Limb (tissue), 2 donors: ENCODE results near the gene ZNF277.
"Not testable (repeated sequence)": the region's sequence is repeated elsewhere in the genome, so short reads cannot be mapped to it uniquely, and the experiment has no call there.

Experiments used
- DNase-seq, 2 donors: peaks; one replicate each; pipeline ENCODE4 v3.0.0-alpha.2; 2016; ENCODE audit errors: extremely low spot score in 2 of 2

The ZNF277 gene

DNA sequence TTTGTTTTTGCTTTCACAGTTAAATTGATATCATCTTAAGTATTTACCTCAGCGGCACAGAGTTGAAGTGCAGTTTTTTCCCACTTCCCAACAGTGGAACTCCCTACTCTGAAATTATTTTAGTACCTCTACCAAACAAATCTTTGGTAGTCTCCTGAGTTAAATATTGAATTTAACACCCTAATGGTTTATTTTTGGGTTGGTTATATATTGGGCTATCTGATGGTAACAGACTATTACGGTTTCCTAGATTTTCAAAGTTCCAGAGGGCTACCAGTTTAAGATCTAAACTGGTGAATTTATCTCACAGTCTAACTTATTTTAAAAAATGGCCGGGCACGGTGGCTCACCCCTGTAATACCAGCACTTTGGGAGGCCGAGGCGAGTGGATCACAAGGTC lies 1.3 kb downstream of the ZNF277 start:
- DNase-seq: no peak

DNA sequence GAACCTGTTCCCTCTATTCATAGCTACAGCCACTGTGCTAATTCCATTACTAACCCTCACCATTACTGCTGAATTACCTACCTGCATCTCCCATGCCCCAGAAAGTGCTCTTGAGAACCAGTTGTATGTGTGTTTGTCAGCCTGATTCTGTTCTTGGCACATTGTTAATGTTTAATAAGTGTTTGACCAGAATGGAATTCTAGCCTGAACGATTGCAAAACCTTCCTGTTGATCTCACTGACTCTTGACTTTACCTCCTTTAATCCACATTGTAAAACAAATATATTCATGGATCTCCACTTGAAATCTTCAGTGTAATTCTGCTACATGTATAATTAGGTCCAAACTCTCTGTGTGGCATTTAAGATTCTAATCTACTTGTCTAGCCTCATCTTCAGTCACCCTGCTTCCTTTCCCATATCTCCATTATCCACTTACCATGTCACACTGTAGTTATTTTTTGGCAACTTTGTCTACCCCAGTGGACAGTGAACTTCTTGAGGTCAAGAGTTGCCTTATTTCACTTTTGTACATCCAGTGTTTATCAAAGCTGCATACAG lies 4.9 kb downstream of the ZNF277 start:
- no peak for DNase-seq

DNA sequence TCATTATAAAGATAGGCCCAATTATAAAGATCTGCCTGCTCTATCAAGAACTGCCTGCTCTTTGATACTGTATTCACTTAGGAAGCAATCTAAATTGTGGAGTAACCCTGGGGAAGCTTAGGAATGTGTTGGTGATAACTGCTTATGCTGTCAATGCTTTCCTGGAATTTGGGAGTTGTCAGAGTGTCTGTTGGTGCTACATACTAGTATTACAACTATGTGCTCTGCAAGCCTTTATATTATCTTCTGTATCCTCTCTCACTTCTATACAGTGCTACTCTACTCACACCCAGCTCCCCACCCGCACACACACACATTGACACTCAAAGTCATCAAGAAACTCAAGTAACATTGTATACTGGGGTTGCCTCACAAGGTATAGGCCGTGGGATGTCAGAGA lies 6.1 kb downstream of the ZNF277 start:
- DNase-seq: no peak

DNA sequence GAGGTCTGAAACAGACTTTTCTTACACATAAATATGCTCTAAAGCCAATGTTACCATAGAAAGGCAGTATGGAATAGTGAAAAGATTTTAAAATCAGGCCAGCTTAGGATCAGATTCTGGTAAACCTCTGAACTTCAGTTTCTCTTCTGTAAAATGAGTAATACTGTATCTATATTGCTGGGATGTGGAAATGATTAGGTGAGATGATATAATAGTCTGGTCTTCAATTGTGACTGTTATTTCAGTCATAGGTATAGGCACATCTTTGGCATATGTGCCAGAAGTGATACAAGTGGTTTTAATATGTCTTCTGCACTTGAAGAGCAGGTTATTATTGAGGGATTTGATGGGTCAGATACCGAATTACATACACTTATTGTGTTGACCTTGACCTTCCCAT lies 7.2 kb downstream of the ZNF277 start:
- DNase-seq: no peak

DNA sequence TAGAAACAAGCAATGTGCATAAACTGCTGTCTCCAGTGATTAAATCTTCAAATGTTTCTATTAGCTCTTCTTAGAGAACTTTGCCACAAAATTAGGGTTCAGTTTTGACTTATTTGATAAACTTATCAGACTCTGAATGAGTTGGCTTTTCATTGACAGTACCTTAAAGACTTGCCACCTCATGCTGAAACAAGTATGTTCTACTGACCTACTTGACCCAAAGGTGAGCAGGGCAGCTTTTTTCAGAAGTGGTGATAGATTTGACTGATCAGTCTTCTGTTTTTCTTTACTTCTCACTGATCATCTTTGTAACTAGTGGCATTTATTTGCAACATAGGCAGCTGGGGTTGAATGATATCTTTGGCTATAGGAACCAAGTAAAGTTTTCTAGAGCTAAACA lies 7.8 kb downstream of the ZNF277 start:
- DNase-seq: no peak

DNA sequence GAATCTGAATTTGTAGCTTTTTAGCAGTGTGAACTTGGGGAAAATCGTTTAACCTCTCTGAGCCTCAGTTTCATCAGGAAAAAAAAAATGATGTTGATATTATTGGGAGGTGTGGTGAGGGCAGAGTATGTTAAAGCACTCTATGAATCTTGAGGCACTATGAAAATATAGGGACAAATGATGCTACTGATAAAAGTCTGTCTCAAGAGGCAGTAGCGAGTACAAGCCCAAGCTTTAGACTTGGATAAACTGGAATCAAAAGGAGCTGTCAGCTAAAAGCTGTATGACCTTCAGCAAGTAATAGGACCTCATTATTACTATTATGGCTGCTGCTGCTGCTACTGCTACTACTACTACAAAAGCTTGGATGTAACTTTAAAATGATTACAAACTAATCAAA lies 8.4 kb downstream of the ZNF277 start:
- no peak for DNase-seq

DNA sequence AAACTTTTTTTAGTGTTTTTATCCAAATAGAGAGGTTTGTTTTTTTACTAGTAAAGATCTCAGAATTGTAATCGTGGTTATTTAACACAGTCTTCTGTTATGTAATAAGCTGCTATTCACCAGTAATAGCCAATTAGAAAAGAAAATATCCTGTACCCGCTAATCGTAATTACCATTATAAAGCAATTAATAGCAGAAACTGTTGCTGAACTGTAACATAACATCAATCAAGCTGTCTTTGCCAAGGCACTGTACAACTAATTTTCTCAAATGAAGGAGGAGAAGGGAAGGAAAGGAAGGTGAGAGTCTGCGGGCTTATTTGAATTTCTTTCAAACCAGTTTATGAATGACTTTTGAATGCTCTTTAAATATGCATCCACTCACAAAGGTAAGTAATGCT lies 9.3 kb downstream of the ZNF277 start:
- DNase-seq: no peak

DNA sequence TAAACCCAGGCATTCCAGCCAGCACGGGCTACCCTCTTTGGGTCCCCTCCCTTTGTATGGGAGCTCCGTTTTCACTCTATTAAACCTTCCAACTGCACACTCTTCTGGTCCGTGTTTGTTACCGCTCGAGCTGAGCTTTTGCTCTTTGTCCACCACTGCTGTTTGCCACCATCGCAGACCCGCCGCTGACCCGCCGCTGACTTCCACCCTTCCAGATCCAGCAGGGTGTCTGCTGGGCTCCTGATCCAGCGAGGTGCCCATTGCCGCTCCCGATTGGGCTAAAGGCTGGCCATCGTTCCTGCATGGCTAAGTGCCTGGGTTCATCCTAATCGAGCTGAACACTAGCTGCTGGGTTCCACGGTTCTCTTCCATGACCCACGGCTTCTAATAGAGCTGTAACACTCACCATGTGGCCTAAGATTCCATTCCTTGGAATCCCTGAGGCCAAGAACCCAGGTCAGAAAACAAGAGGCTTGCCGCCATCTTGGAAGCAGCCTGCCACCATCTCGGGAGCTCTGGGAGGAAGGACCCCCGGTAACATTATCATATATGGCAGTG lies 14.5 kb downstream of the ZNF277 start:
- no peak for DNase-seq

DNA sequence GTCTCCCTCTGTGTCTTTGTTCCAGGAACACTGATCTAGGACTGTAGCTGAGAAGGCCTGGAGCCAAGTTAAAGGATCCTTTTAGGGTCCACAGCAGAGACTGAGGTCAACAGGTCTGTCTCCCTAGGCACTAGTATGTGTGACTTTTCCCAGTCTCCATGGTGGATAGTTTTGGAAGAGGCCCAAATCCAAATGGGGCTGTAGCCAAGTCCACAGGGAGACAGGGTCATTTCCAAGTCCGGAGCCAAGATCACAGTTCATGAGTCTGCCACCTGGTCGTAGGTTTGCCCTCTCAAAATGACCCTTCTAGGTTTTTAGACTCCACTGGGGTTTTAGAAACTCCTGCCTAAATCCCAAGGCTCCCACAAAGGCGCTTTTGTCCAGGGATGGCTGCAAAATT lies 16.8 kb downstream of the ZNF277 start:
- DNase-seq: no peak

DNA sequence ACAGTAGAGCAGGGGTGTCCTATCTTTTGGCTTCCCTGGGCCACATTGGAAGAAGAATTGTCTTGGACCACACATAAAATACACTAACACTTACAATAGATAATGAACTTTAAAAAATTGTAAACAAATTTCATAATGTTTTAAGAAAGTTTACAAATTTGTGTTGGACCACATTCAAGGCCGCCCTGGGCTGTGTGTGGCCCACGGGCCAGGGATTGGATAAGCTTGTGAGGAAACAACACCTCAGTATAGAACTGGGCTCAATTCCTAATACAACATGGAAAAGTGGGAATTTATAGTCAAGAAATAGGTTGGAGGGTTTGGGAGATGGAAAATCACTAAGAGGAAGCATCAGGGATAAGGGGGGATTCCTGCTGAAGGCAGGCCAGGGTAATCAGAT lies 17.7 kb downstream of the ZNF277 start:
- DNase-seq: no peak

DNA sequence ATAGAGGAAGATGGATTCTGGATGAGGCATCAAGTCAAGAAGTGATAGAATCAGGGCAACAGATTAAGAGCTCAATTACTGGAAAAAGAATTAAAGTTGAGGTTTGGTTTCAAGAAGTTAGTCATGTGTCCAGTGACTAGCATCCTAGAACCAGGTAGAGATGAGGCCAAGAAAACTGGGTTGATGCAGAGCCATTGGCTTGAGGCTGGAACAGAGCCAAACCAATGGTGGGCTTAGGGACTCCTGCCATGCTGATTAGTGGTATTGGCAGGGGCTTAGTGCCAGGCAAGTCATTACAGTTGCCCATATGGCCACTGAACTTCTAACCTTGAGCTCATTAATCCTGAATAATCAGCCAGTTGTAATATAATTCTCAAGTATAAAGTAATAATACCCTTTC lies 18.5 kb downstream of the ZNF277 start:
- DNase-seq: no peak

DNA sequence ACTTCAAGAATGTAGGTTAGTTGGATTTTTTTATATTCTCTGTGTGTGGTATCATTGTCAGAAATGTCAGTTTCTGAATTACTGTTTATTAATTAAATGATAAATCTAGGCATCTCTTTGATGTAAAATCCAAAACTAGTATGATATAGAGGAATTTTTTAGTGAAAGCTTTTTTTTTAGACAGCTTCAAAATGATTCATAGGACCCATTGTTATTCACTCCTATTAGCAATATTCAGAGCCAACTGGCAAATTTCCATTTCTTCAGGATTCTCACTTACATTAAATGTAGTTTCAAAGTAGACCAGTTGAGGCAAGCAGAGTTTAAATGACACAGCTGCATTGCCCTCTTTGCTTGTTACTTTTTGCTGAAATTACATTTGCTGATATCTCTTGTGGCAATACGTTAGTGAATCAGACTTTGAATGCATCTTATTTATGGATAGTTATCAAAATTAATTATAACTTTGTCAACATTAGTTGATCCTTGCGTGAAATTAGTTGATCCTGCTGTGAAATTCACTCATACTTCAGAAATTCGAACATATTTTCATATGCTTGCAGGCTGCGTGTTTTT lies 20.3 kb downstream of the ZNF277 start:
- DNase-seq: no peak

DNA sequence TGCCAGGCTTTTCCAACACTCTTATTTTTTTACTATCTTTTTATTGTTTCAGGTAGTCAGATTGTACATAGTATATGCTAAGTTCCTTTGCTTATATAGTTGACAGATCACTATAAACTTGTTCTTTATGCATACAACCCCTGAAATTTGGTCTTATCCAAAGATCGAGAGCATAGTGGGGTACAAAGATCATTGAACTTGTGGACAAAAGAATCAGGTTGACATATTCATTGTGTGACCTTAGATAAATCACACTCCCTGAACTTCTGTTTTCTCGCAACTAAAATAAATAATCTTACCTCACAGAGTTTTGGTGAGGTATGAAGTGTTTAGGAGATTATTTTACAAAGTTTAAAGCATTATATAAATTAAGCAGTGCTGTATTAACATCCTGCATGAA lies 22.1 kb downstream of the ZNF277 start:
- no peak for DNase-seq

DNA sequence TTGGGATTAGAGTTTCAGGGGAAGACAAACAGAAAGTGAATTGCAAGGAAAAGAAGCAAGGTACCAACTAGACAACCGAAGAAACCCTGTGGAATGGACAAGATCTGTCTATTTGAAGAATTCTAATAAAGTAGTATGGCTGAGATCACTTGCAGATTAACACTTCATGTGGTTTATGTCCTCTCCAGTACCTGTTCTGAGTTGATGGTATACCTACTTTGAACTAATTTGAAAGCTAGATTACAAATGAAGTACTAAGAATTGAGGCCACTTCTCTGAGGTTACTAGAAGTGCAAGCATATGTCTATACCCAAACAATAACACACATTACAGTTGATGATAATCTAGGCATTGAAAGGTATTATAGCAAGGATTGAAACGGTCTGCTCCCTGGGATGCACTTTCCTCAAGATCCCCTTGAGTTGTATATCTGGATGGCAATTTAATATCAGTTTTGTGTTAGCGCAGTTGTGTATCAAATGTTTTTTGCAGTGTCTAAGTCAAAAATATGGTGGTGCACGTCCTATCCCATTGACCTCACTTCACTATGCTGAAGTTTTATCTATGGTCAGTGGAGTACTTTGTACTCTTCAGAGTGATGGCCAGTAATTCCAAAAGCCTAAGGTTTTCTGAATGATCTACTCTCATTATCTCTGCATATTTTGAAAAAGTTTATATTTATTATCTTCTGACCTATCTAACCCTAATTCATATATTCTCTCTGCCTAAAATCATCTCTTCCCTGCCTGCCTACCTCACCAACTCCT lies 25.9 kb downstream of the ZNF277 start:
- DNase-seq: no peak

DNA sequence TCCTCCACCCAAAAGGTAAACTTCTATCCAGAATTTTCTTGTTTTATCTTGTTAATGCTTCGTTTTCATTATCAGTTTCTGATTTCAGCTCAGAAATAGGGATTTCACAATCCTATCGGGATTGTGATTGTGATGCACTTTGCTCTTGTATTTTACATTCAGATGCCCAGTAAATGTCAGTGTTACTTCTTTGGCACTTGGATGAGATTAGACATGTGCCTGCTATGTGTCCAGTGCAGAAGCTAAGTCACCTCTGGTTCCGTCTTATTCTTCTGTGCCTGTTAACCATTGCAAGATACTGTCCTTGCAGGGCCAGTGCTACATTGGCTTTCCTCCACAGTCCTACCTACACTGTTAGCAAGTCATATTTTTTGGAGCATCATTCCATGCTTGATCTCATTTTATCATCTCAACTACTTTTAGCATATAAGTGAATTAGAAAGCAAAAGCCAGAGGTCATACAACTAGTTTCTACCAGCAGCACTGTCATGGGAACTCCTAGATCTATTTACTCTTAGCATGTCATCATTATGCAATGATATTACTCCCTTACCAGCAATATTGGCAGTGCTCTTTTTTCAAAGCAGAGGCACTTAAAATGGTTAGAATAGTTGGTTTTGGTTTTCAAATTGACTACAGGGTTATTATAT lies 26.7 kb downstream of the ZNF277 start:
- no peak for DNase-seq

DNA sequence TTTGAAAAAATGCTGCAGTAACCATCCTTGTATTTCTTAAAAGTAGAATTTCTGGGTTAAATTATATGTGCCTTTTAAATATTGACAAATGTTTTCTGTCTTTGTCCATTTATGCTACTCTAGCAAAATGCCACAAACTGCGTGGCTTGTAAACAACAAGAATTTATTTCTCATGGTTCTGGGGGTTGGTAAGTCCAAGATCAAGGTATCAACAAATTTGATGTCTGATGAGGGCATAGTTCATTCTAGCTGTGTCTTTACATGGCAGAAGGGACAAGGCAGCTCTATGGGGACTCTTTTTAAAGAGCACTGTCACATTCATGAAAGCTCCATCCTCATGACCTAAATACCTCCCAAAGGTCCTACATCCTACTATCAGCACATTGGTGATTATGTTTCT lies 27.7 kb downstream of the ZNF277 start:
- DNase-seq: no peak

DNA sequence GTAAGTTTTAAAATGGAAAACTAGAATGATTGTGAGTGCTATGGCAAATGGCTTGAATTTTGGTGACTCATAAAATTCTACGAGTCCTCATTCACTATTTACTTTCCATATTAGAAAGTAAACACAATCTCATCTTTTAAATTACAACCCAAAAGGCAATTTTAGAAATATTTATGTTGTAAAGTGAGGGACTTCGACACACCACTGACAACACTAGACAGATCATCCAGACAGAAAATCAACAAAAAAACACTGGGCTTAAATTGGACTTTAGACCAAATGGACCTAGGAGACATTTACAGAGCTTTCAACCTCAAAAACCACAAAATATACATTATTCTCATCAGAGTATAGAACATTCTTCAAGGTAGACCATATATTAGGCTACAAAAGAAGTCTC lies 30.1 kb downstream of the ZNF277 start:
- DNase-seq: no peak

DNA sequence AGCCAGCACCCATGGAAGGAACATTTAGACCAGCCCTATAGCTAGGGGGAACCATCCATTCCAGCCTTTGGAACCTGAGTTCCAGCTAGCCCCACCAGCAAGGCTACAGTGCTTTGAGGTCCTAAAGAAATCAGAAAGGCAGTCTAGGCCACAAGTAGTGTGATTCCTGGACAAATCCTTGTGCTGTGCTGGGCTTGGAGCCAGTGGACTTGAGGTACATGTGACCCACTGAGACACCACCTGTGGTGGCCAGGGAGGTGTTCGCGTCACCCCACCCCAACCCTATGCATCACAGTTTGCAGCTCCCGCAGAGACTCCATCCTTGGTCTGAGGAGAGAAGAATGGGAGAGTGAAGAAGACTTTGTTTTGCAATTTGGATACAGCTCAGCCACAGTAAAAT lies 31.8 kb downstream of the ZNF277 start:
- DNase-seq: no peak

DNA sequence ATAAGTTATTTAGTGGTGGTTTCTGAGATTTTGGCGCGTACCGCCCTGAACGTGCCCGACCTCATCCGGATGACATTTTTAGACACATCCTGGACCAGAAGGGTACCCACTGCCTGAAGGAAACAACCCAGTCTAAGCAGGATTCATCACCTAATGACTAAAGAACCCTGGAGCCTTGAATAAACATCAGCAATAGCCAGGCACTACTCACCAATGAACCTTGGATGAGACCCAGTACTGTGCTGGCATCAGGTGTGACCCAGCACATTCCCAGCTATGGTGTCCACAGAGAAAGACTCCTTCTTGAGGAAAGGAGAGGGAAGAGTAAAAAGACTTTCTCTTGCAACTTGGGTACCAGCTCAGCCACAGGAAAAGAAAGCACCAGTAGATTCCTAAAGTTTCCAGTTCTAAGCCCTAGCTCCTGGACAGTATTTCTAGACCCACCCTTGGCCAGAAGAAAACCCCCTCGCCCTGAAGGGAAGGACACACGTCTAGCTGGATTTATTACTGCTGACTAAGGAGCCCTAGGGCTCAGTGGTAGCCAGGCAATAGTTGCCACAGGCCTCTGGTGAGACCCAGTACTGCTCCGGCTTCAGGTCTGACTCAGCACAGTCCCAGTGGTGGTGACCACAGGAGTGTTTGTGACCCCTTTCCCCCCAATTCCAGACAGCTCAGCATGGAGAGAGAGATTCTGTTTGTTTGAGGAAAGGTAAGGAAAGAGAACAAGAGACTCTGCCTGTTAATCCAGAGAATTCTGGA lies 32.5 kb downstream of the ZNF277 start:
- DNase-seq: no peak

DNA sequence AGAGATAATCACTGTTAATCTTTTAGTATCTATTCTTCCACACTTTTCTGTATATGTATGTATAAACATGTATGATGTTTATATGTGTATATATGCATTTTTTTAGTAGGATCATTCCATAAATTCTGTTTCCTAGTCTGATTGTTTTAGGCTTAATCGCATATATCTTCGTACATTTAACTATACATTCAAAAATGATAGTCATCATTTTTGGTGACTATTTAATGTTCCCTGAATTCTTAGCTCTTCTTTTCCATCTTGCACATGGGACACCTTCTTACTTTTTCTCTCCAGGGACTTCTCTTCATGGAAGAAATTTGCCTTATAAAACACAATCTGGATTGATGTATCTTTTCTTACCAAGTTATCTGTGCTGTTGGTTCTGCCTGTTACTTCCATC lies 42.1 kb downstream of the ZNF277 start:
- DNase-seq: no peak

DNA sequence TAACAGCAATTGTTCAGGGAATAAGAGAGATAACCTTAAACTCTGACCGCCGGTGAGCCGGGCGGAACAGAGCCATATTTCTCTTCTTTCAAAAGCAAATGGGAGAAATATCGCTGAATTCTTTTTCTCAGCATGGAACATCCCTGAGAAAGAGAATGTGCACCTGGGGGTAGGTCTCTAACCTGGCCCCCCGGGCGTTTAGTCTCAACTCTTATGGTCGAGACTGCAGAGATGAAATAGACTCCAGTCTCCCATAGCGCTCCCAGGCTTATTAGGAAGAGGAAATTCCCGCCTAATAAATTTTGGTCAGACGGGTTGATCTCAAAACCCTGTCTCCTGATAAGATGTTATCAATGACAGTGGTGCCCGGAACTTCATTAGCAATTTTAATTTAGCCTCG lies 43.5 kb downstream of the ZNF277 start:
- not testable (repeated sequence) for DNase-seq

DNA sequence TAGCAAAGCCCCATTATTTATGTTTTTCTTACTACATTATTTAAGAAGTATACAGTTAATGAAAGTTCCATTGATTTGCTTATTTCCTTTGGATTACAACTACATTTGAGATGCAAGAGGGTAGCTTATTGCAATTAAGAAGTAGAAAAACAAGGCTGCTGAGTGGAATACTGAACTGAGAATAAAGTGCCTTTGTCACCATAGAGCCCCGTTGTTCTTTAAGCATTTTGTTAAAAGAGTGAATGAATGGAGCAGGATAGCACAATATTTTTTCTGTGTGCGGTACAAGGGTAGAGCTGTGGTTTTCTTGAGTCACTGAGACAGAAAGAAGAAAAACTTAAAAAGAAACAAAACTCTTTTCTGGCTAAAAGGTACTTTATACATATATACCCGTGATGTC lies 45.6 kb downstream of the ZNF277 start:
- no peak for DNase-seq
